ENCODE measurements around the gene IQCN.

Gene IQCN

DNA sequence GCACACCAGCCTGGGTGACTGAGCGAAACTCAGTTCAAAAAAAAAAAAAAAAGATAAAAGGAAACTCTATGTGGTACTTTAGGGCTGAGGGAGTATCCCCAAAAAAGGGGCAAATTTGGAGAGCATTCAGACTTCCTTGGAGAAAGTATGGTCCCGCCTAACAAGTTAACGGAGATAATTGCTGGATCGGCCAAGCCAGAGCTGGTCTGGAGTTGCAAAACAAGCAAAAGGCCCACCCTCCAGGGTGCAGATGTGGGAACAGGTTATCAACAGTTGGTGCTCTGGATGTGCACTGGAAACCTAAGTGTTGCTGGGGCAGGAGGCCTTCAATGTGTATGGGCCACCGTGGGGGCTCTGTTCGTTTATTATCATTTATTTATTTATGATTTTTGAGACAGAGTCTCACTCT lies 2.8 kb downstream of the IQCN start:
- H3K4me3 ChIP-seq, result no peak overlapping the region
- TF ChIP-seq, protein P1, sequence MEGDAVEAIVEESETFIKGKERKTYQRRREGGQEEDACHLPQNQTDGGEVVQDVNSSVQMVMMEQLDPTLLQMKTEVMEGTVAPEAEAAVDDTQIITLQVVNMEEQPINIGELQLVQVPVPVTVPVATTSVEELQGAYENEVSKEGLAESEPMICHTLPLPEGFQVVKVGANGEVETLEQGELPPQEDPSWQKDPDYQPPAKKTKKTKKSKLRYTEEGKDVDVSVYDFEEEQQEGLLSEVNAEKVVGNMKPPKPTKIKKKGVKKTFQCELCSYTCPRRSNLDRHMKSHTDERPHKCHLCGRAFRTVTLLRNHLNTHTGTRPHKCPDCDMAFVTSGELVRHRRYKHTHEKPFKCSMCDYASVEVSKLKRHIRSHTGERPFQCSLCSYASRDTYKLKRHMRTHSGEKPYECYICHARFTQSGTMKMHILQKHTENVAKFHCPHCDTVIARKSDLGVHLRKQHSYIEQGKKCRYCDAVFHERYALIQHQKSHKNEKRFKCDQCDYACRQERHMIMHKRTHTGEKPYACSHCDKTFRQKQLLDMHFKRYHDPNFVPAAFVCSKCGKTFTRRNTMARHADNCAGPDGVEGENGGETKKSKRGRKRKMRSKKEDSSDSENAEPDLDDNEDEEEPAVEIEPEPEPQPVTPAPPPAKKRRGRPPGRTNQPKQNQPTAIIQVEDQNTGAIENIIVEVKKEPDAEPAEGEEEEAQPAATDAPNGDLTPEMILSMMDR (IDR thresholded peaks at IDR 0.05), result no peak
- no peak overlapping the region for H3K27ac ChIP-seq
- DNase-seq (ENCODE audit: low spot score), result no peak

DNA sequence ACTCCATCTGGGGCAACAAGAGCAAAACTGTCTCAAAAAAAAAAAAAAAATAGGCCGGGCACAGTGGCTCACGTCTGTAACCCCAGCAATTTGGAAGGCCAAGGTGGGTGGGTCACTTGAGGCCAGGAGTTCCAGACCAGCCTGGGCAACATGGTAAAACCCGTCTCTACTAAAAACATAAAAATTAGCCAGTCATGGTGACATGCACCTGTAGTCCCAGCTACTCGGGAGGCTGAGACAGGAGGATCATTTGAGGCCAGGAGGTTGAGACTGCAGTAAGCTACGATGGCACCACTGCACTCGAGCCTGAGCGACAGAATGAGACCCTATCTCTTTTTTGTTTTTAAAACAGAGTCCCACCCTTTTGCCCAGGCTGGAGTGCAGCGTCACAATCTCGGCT lies 3.9 kb downstream of the IQCN start:
- TF ChIP-seq, protein P1 (IDR thresholded peaks at IDR 0.05), result no peak
- Histone ChIP-seq H3K4me3 (no peak overlapping the region), H3K27ac (no peak overlapping the region)
- DNase-seq (ENCODE audit: low spot score), result no peak

DNA sequence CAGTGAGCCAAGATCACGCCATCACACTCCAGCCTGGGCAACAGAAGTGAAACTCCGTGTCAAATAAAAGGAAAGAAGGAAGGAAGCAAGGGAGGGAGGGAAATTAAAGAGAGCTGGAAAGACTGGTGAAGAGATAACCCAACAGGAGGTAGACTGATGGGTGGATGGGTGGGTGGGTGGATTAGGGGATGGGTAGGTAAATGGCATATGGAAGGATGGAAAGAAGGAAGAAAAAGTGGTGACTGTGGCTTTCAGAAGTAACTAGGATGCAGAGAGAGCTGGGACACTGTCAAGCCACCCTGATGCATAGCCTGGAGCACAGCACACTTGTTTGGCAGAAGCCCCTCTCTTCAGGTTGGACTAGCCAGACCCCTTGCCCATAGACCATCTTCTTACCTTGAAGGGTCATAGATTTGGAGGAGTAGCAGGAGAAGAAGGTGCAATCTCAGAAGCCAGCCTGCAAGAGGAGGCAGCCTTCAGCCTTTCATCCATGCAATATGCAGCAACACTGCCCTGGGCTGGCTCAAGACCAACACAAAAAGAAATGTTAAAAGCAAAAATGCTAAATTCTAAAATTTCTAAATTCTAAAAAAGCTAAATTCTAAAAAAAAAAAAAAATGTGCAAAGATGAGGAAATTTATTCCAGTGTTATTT lies 5.1 kb downstream of the IQCN start:
- no peak for DNase-seq (ENCODE audit: low spot score)
- Histone ChIP-seq H3K27ac (no peak overlapping the region), H3K4me3 (no peak overlapping the region)
- TF ChIP-seq, protein P1 (IDR thresholded peaks at IDR 0.05), result no peak

DNA sequence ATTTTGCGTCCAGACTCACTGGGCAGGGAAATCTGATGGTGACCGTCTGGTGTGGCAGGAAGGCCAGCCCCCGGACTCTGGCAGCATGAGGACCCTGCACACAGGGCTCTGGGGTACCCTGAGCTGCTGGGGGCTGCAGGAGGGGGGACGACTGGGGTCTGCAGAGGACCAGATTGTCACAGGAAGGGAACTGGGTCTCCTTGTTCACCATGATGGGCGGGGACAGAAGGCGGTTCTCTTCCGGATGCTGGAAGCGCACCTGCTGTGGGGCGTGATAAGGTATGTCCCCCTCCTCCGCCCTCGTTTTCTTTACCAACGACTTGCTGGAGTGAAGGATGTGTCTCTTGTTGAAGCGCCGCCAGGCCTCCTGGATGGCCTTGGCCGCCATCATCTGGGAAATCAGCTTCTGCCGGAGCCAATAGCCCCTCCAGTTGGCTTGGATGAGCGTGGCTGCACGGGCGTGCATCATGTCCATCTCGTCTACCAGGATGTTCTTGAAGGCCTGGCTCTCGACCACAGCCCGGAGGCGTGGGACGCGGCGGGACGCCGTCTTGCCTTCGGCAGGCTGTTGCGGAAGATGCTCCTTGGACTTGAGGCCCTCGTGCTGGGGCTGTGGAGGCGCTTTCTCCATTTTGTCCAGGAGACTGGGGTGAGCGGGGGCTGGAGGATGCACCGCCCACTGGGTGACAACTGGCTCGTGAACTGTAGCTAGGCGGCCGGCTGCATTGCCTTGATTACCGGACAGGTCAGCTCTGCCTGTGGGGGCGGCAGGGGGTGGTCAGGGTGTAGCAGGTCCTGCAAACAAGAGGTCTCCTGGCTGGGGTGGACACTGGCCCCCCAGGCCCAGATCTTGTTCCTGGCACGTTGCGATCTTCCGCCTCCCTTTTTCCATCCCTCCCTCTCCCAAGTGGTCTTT lies 7.2 kb downstream of the IQCN start:
- no peak for DNase-seq (ENCODE audit: low spot score)
- TF ChIP-seq, protein P1 (IDR thresholded peaks at IDR 0.05), result no peak
- H3K4me3 ChIP-seq, result no peak overlapping the region
- no peak overlapping the region for H3K27ac ChIP-seq

DNA sequence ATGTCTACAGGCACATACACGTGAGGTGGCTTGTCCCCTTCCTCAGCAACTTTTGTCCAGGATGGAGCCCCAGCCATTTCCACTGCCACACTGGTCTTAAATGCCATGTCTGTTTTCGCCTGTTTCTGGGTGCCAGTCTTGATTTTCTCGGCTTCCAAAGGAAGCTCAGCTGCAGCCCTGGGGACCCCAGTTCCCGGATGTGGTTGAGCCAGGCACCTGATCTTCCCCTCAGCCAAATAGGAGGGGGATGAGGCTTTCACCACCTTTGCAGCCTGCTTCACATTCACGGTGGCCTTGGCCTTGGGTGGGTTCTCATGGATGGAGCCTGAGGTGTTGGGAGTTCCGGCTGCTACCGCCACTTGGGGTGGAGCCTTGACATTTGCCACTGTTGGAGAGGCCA lies 8.7 kb downstream of the IQCN start:
- DNase-seq (ENCODE audit: low spot score), result no peak

DNA sequence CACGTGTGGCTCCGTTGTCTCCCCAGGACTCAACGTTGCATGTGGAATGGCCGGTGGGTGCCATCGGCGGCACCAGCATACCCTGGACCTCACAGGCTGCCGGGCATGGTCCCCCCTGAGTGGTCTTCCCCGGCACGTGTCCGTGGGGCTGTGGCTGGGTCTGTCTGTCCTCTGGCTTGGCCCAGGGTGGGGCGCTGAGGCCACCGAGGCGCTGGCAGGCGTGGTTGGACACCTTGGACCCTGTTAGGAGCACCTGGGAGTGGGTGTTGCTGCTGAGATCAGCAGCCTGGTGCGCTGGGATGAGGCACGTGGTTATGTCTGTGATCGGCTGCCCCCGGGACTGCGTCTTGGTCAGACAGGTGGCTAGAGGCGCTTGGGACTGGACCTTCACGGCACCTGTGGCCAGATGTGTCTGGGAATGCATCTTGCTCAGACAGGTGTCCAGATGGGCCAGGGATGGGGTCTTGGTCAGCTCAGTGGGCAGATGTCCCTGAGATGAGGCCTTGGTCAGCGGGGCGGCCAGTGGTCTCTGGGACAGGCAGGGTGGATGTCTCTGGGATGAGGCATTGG lies 9.2 kb downstream of the IQCN start:
- no peak for DNase-seq (ENCODE audit: low spot score)
- no peak overlapping the region for H3K4me3 ChIP-seq
- TF ChIP-seq, protein P1 (IDR thresholded peaks at IDR 0.05), result no peak
- no peak overlapping the region for H3K27ac ChIP-seq

More for the DNA sequence above, 8.7 kb downstream of the IQCN start:
- H3K4me3 ChIP-seq, result no peak overlapping the region
- TF ChIP-seq, protein P1 (IDR thresholded peaks at IDR 0.05), result no peak
- no peak overlapping the region for H3K27ac ChIP-seq
